PFSK-1 (cell line): ENCODE measurements around the gene NR1H3.

Source experiments
- FOXP2 ChIP-seq: optimal IDR thresholded peaks from 2 replicates; pipeline ENCODE3; 2011; ENCODE audit warnings: borderline replicate concordance, control low read depth, inconsistent platforms; ENCODE audit not compliant: insufficient read depth; ENCODE audit errors: extremely low read length, extremely low read depth
- POLR2AphosphoS5 ChIP-seq: IDR thresholded peaks from 2 replicates; pipeline ENCODE4 v1.6.1; 2012; ENCODE audit warnings: low read depth, mild to moderate bottlenecking, control low read depth, low read length, moderate library complexity
- SIN3A ChIP-seq: IDR thresholded peaks from 2 replicates; pipeline ENCODE4 v1.6.1; 2012; ENCODE audit warnings: mild to moderate bottlenecking, low read length, moderate library complexity, borderline replicate concordance; ENCODE audit not compliant: insufficient read depth
- TAF1 ChIP-seq: IDR thresholded peaks from 2 replicates; pipeline ENCODE4 v1.6.1; 2012; ENCODE audit warnings: low read length, control low read depth, borderline replicate concordance; ENCODE audit not compliant: insufficient read depth
- TF ChIP-seq, protein P1 (sequence below), 2 experiments: IDR thresholded peaks; 2 replicates each; pipeline versions ENCODE4 v1.6.1 to v1.8.0; 2011 to 2012; ENCODE audit warnings: low read depth in 2 of 2, low read length in 2 of 2, control low read depth in 1 of 2, inconsistent platforms in 1 of 2, mild to moderate bottlenecking in 1 of 2, moderate library complexity in 1 of 2; ENCODE audit not compliant: insufficient read depth in 1 of 2

DNA sequence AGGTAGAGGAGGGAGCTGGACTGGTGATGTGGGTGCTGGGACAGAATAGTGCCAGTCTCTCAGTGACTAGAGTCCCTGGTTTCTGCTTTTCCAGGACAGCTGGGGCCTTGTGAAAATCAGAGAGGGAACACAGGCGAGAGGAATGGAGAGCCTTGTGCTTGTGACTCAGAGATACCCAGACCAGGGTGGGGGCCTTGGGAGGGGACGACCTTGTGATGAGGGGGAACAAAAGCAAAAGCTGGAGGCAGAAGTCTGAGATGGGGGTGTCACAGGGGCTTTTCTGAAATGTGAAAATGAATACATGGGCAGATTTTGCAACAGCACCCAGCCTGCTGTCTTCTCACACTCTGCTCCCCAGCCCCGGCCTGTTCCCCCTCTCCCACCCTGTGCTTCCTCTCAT lies 3.4 kb upstream of the NR1H3 start:
- no peak for TF ChIP-seq POLR2AphosphoS5
- TF ChIP-seq, protein P1, sequence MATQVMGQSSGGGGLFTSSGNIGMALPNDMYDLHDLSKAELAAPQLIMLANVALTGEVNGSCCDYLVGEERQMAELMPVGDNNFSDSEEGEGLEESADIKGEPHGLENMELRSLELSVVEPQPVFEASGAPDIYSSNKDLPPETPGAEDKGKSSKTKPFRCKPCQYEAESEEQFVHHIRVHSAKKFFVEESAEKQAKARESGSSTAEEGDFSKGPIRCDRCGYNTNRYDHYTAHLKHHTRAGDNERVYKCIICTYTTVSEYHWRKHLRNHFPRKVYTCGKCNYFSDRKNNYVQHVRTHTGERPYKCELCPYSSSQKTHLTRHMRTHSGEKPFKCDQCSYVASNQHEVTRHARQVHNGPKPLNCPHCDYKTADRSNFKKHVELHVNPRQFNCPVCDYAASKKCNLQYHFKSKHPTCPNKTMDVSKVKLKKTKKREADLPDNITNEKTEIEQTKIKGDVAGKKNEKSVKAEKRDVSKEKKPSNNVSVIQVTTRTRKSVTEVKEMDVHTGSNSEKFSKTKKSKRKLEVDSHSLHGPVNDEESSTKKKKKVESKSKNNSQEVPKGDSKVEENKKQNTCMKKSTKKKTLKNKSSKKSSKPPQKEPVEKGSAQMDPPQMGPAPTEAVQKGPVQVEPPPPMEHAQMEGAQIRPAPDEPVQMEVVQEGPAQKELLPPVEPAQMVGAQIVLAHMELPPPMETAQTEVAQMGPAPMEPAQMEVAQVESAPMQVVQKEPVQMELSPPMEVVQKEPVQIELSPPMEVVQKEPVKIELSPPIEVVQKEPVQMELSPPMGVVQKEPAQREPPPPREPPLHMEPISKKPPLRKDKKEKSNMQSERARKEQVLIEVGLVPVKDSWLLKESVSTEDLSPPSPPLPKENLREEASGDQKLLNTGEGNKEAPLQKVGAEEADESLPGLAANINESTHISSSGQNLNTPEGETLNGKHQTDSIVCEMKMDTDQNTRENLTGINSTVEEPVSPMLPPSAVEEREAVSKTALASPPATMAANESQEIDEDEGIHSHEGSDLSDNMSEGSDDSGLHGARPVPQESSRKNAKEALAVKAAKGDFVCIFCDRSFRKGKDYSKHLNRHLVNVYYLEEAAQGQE (IDR thresholded peaks at IDR 0.05; ENCODE audit: insufficient read depth in 1 of 2, low read depth in 2 of 2, low read length in 2 of 2), result no peak
- no peak for TF ChIP-seq SIN3A
- TF ChIP-seq FOXP2, result no peak
- TF ChIP-seq TAF1, result no peak
